ENCODE results near the gene CLEC2D. TPM values are rescaled to one million over a fixed set of nuclear protein-coding genes. Genes with fewer than 3 reads are reported as not detected.

The CLEC2D gene
- total and polyA plus RNA-seq, 2 donors (not counting 1 experiment from before 2014, with no cell fraction given) = 2.5 to 5.1 TPM

GRCh38 chr12:9651265-9651729, 18.2 kb upstream of the CLEC2D start:
- peaks cover 7% of the 10 kb centered on the region for H3K4me1 ChIP-seq (ENCODE audit: control insufficient read depth, extremely low read depth, insufficient read depth, low read length)
- H3K9me3 ChIP-seq (ENCODE audit: control insufficient read depth, insufficient read depth, low read depth, low read length) = no peaks in the 10 kb centered on the region
- H2AFZ ChIP-seq (ENCODE audit: low read length) = peak overlapping the region; percentile 21
- H3K4me2 ChIP-seq (ENCODE audit: extremely low read depth, insufficient read depth, low read length) = peak overlapping the region; percentile 58
- no peaks in the 10 kb centered on the region for H4K20me1 ChIP-seq (ENCODE audit: control insufficient read depth, extremely low read depth, insufficient read depth, low read length)
- no peak overlapping the region for H3K9ac ChIP-seq (ENCODE audit: insufficient read depth, low read length)
- H3K4me3 ChIP-seq (replicated peaks in 1 of 4; ENCODE audit: control extremely low read depth in 1 of 4, insufficient read depth in 1 of 4, low read depth in 3 of 4, low read length in 4 of 4) = peak overlapping the region in 1 of 4 experiments; percentile 65
- TF ChIP-seq CTCF (conservative IDR thresholded peaks at IDR 0.05 in 1 of 2, IDR thresholded peaks at IDR 0.05 in 1 of 2; ENCODE audit: low read depth in 1 of 2, low read length in 2 of 2) = no peak
- TF ChIP-seq EZH2 (IDR thresholded peaks at IDR 0.05; ENCODE audit: low read length, missing control alignments) = no peak
- H3K79me2 ChIP-seq (ENCODE audit: control insufficient read depth, insufficient read depth, low read length) = peaks cover 13% of the 10 kb centered on the region
- H3K36me3 ChIP-seq (ENCODE audit: control insufficient read depth, insufficient read depth, low read length) = peaks cover 4% of the 10 kb centered on the region
- peak overlapping the region; percentile 71 for H3K27ac ChIP-seq (ENCODE audit: insufficient read depth, low read length)
- no peaks in the 10 kb centered on the region for H3K27me3 ChIP-seq (ENCODE audit: control insufficient read depth, insufficient read depth, low read length)
- DNase-seq (ENCODE audit: low read depth in 2 of 2) = peak; percentile 33 to 86

GRCh38 chr12:9660046-9660445, 9.5 kb upstream of the CLEC2D start:
- Histone ChIP-seq H3K4me1 (ENCODE audit: control insufficient read depth, extremely low read depth, insufficient read depth, low read length) (no peaks in the 10 kb centered on the region), H3K36me3 (ENCODE audit: control insufficient read depth, insufficient read depth, low read length) (peaks cover 3% of the 10 kb centered on the region), H3K9ac (ENCODE audit: insufficient read depth, low read length) (no peak overlapping the region), H3K27me3 (ENCODE audit: control insufficient read depth, insufficient read depth, low read length) (no peaks in the 10 kb centered on the region), H2AFZ (ENCODE audit: low read length) (no peak overlapping the region), H3K4me2 (ENCODE audit: extremely low read depth, insufficient read depth, low read length) (no peak overlapping the region), H3K9me3 (ENCODE audit: control insufficient read depth, insufficient read depth, low read depth, low read length) (no peaks in the 10 kb centered on the region), H4K20me1 (ENCODE audit: control insufficient read depth, extremely low read depth, insufficient read depth, low read length) (no peaks in the 10 kb centered on the region), H3K27ac (ENCODE audit: insufficient read depth, low read length) (no peak overlapping the region), H3K79me2 (ENCODE audit: control insufficient read depth, insufficient read depth, low read length) (no peaks in the 10 kb centered on the region), H3K4me3 (replicated peaks in 1 of 4; ENCODE audit: control extremely low read depth in 1 of 4, insufficient read depth in 1 of 4, low read depth in 3 of 4, low read length in 4 of 4) (no peak overlapping the region)
- DNase-seq (ENCODE audit: low read depth in 2 of 2) = no peak
- no peak for TF ChIP-seq EZH2 (IDR thresholded peaks at IDR 0.05; ENCODE audit: low read length, missing control alignments)
- no peak for TF ChIP-seq CTCF (conservative IDR thresholded peaks at IDR 0.05 in 1 of 2, IDR thresholded peaks at IDR 0.05 in 1 of 2; ENCODE audit: low read depth in 1 of 2, low read length in 2 of 2)

GRCh38 chr12:9661720-9662119, 7.8 kb upstream of the CLEC2D start:
- Histone ChIP-seq H3K4me1 (ENCODE audit: control insufficient read depth, extremely low read depth, insufficient read depth, low read length) (no peaks in the 10 kb centered on the region), H3K4me2 (ENCODE audit: extremely low read depth, insufficient read depth, low read length) (no peak overlapping the region), H3K27ac (ENCODE audit: insufficient read depth, low read length) (no peak overlapping the region), H3K27me3 (ENCODE audit: control insufficient read depth, insufficient read depth, low read length) (no peaks in the 10 kb centered on the region), H3K4me3 (replicated peaks in 1 of 4; ENCODE audit: control extremely low read depth in 1 of 4, insufficient read depth in 1 of 4, low read depth in 3 of 4, low read length in 4 of 4) (no peak overlapping the region), H3K9ac (ENCODE audit: insufficient read depth, low read length) (no peak overlapping the region), H3K79me2 (ENCODE audit: control insufficient read depth, insufficient read depth, low read length) (no peaks in the 10 kb centered on the region), H2AFZ (ENCODE audit: low read length) (no peak overlapping the region), H3K9me3 (ENCODE audit: control insufficient read depth, insufficient read depth, low read depth, low read length) (no peaks in the 10 kb centered on the region), H3K36me3 (ENCODE audit: control insufficient read depth, insufficient read depth, low read length) (peaks cover 3% of the 10 kb centered on the region), H4K20me1 (ENCODE audit: control insufficient read depth, extremely low read depth, insufficient read depth, low read length) (no peaks in the 10 kb centered on the region)
- DNase-seq (ENCODE audit: low read depth in 2 of 2) = no peak
- TF ChIP-seq CTCF (conservative IDR thresholded peaks at IDR 0.05 in 1 of 2, IDR thresholded peaks at IDR 0.05 in 1 of 2; ENCODE audit: low read depth in 1 of 2, low read length in 2 of 2) (no peak), EZH2 (IDR thresholded peaks at IDR 0.05; ENCODE audit: low read length, missing control alignments) (no peak)

Measured in fibroblast of lung (primary cell).